ENCODE results near the gene FAM98C. TPM values are rescaled to one million over a fixed set of nuclear protein-coding genes. Genes with fewer than 3 reads are reported as not detected.

FAM98C gene
- total and polyA plus RNA-seq, 2 of the 13 experiments (the other 11 are each of a cell fraction or from before 2014, with no cell fraction given) = 10.0 to 11.5 TPM

GRCh38 chr19:38355728-38356725, 46.9 kb upstream of the FAM98C start:
- Histone ChIP-seq H2AFZ (ENCODE audit: low read length) (no peak overlapping the region), H3K9me3 (ENCODE audit: low read length) (no peaks in the 10 kb centered on the region), H3K27ac (ENCODE audit: extremely low read length, insufficient read depth, low read length) (no peak overlapping the region), H3K4me3 (replicated peaks in 1 of 3; ENCODE audit: insufficient read depth in 1 of 3, low read depth in 2 of 3, low read length in 3 of 3) (no peak overlapping the region), H4K20me1 (ENCODE audit: insufficient read depth, low read length) (no peaks in the 10 kb centered on the region), H3K79me2 (ENCODE audit: insufficient read depth, low read length) (no peaks in the 10 kb centered on the region), H3K9ac (ENCODE audit: insufficient read depth, low read depth, low read length) (no peak overlapping the region), H3K27me3 (ENCODE audit: control insufficient read depth in 1 of 2, insufficient read depth in 2 of 2, low read length in 2 of 2) (peaks cover 14 to 52% of the 10 kb centered on the region in 2 experiments), H3K4me1 (ENCODE audit: insufficient read depth, low read length) (peaks cover 1% of the 10 kb centered on the region; the same call in 1 of the 2 replicates), H3K4me2 (ENCODE audit: low read depth, low read length) (no peak overlapping the region), H3K36me3 (replicated peaks in 1 of 2; ENCODE audit: control insufficient read depth in 1 of 2, insufficient read depth in 2 of 2, low read length in 2 of 2) (no peaks in the 10 kb centered on the region)
- 30% methylated on average over 14 of the region's 16 CpGs for WGBS (ENCODE audit: low lambda C conversion rate)
- DNase-seq (ENCODE audit: low spot score) (no peak), ATAC-seq (no peak), FAIRE-seq (no peak)
- ChIA-PET CTCF (ENCODE audit: low intra/inter-chr PET ratio, low total read pairs) (no interaction called here), POLR2A (no interaction called here)
- intact Hi-C loops (cut with micrococcal nuclease; ENCODE audit: unreplicated experiment) (no loop called here), in situ Hi-C loops (cut with HindIII; ENCODE audit: extremely low pct_ligation_motif_present, low pct_unique_long_range_greater_than_20kb) (no loop called here)
- no TSS peak for BruUV-seq (replicated peaks)
- no peak for TF ChIP-seq RXRA (CRISPR knock-in tag; IDR thresholded peaks at IDR 0.05)
- no peak for TF ChIP-seq KDM4B (CRISPR knock-in tag; IDR thresholded peaks at IDR 0.05)
- no peak for TF ChIP-seq ETS1 (CRISPR knock-in tag; IDR thresholded peaks at IDR 0.05)
- no peak for TF ChIP-seq CCAR2 (optimal IDR thresholded peaks at IDR 0.05; ENCODE audit: low read depth, low read length)
- TF ChIP-seq ZBTB44 (CRISPR knock-in tag; IDR thresholded peaks at IDR 0.05) = no peak
- TF ChIP-seq ZFYVE20 (CRISPR knock-in tag; IDR thresholded peaks at IDR 0.05; ENCODE audit: borderline replicate concordance, low read depth) = no peak
- TF ChIP-seq MTA3 (CRISPR knock-in tag; IDR thresholded peaks at IDR 0.05) = no peak
- TF ChIP-seq RXRB (CRISPR knock-in tag; IDR thresholded peaks at IDR 0.05; ENCODE audit: borderline replicate concordance) = no peak
- TF ChIP-seq SRSF9 (IDR thresholded peaks at IDR 0.05; ENCODE audit: borderline replicate concordance, insufficient read depth, low read depth, low read length, poor library complexity, severe bottlenecking) = no peak
- TF ChIP-seq ZNF777 (CRISPR knock-in tag; IDR thresholded peaks at IDR 0.05) = no peak
